GM12878 (cell line): ENCODE results near the gene LRTM1. TPM values are rescaled to one million over a fixed set of nuclear protein-coding genes. Genes with fewer than 3 reads are reported as not detected.

ENCODE experiments used
- ATAC-seq: fragments of 200-7000 bp; cut with Tn5 transposase; 3 replicates; pipeline ENCODE4 v1.9.1; 2020; ENCODE audit warnings: mild to moderate bottlenecking, moderate library complexity
- BruUV-seq: library from RNA; stranded (reverse); fragments of 400-500 nt; replicated peaks from 2 replicates; lab custom pipeline; 2021; lab: Mats Ljungman, UMichigan
- CTCF ChIA-PET: fragments of 300-600 bp; sonication (Branson Sonifier 250); formaldehyde crosslinking; extraction: SDS; loops from one replicate; lab custom pipeline; 2021; ENCODE audit warnings: inconsistent platforms; lab: Yijun Ruan, JAX
- POLR2A ChIA-PET: fragments of 350-600 bp; formaldehyde crosslinking; extraction: SDS; loops from one replicate; lab custom pipeline; 2021; ENCODE audit warnings: inconsistent platforms; lab: Charles Lee
- RAD21 ChIA-PET: fragments of 300-600 bp; sonication (Branson Sonifier 250); formaldehyde crosslinking; loops from one replicate; lab custom pipeline; 2023; ENCODE audit warnings: antibody characterized with exemption; ENCODE audit not compliant: unreplicated experiment; lab: Charles Lee
- SMC1A ChIA-PET: fragments of 300-600 bp; sonication (Branson Sonifier 250); formaldehyde crosslinking; loops from one replicate; lab custom pipeline; 2023; ENCODE audit not compliant: unreplicated experiment, uncharacterized antibody; lab: Charles Lee
- DNase-seq: peaks from one replicate; pipeline ENCODE4 v3.0.0-alpha.2; 2011; ENCODE audit warnings: low read depth, low spot score
- FAIRE-seq: peaks from 3 replicates; lab custom pipeline; 2011; peaks lifted over from hg19 to GRCh38; lab: Jason Lieb, UNC
- H2AFZ ChIP-seq: 2 replicates; pipeline ENCODE4 v1.6.0; 2011; ENCODE audit warnings: low read depth, low read length, control low read depth; ENCODE audit not compliant: control insufficient read depth
- H3K27ac ChIP-seq: 2 replicates; pipeline ENCODE4 v1.5.1; 2011; ENCODE audit warnings: control low read depth; ENCODE audit not compliant: control insufficient read depth, insufficient read depth
- H3K27me3 ChIP-seq, 2 experiments: replicated peaks in 1 of 2; 2 replicates each; pipeline versions ENCODE4 v1.6.0 to v1.6.1; 2011; ENCODE audit warnings: low read length in 1 of 2; ENCODE audit not compliant: control insufficient read depth in 2 of 2, insufficient read depth in 2 of 2
- H3K36me3 ChIP-seq, 2 experiments: 2 replicates each; pipeline ENCODE4 v1.5.1; 2011; ENCODE audit warnings: low read length in 1 of 2; ENCODE audit not compliant: control insufficient read depth in 2 of 2, insufficient read depth in 2 of 2
- H3K4me1 ChIP-seq: 2 replicates; pipeline ENCODE4 v1.6.1; 2011; ENCODE audit warnings: mild to moderate bottlenecking, low read length, moderate library complexity, mixed read lengths; ENCODE audit not compliant: control insufficient read depth, insufficient read depth
- H3K4me2 ChIP-seq: 2 replicates; pipeline ENCODE4 v1.6.0; 2011; ENCODE audit warnings: control low read depth; ENCODE audit not compliant: control insufficient read depth, insufficient read depth
- H3K4me3 ChIP-seq: fragments of 200-600 bp; sonication (generic); 2 replicates; pipeline ENCODE4 v1.5.1; 2016
- H3K79me2 ChIP-seq: 2 replicates; pipeline ENCODE4 v1.6.0; 2011; ENCODE audit warnings: low read length; ENCODE audit not compliant: control insufficient read depth, insufficient read depth
- H3K9ac ChIP-seq: 2 replicates; pipeline ENCODE4 v1.8.0; 2011; ENCODE audit warnings: low read length, control low read depth, mixed read lengths; ENCODE audit not compliant: control insufficient read depth, insufficient read depth
- H3K9me3 ChIP-seq: replicated peaks from 3 replicates; pipeline ENCODE4 v1.5.1; 2011; ENCODE audit warnings: mild to moderate bottlenecking, low read length; ENCODE audit not compliant: control insufficient read depth, insufficient read depth
- H4K20me1 ChIP-seq: 2 replicates; pipeline ENCODE4 v1.6.0; 2011; ENCODE audit not compliant: control insufficient read depth, insufficient read depth
- CHD1 ChIP-seq: IDR thresholded peaks from 2 replicates; pipeline ENCODE4 v1.6.1; 2012; ENCODE audit warnings: low read depth, low read length, improper control_type of control experiment
- EED ChIP-seq: sonication (generic); IDR thresholded peaks from 2 replicates; pipeline ENCODE4 v1.6.1; 2016; ENCODE audit warnings: antibody characterized with exemption, low read depth
- ESRRA ChIP-seq: IDR thresholded peaks from 2 replicates; pipeline ENCODE4 v1.6.1; 2012; ENCODE audit warnings: mild to moderate bottlenecking, low read length, improper control_type of control experiment
- HDAC2 ChIP-seq: fragments of 200-600 bp; sonication (generic); IDR thresholded peaks from 2 replicates; pipeline ENCODE4 v1.6.1; 2017
- MLLT1 ChIP-seq: fragments of 450-650 bp; IDR thresholded peaks from 2 replicates; pipeline ENCODE4 v1.6.1; 2016; ENCODE audit warnings: mild to moderate bottlenecking
- ZBTB40 ChIP-seq: fragments of 450-650 bp; IDR thresholded peaks from 2 replicates; pipeline ENCODE4 v1.6.1; 2016; ENCODE audit warnings: mild to moderate bottlenecking, moderate library complexity, borderline replicate concordance
- ZNF217 ChIP-seq: fragments of 450-650 bp; IDR thresholded peaks from 2 replicates; pipeline ENCODE4 v1.6.1; 2017; ENCODE audit warnings: antibody characterized with exemption, mild to moderate bottlenecking
- whole genome bisulfite sequencing: methylation state at CpG from one replicate; pipeline ENCODE4 v1.1.6; 2016; ENCODE audit warnings: low lambda C conversion rate; ENCODE audit not compliant: insufficient replicate concordance, insufficient coverage; ENCODE audit errors: missing lambda C conversion rate; 5-methylcytosine and 5-hydroxymethylcytosine counted together
- in situ Hi-C: fragments of 300-500 bp; cut with MboI; formaldehyde crosslinking; loops from 9 replicates; pipeline ENCODE4 v1.14.3; 2018; ENCODE audit warnings: mixed read lengths
- intact Hi-C: fragments of 100-400 bp; cut with micrococcal nuclease; formaldehyde crosslinking; loops from one replicate; pipeline ENCODE4 v1.14.2; 2022; ENCODE audit not compliant: unreplicated experiment
- polyA plus RNA-seq, 11 experiments: library from polyadenylated mRNA; depleted of rRNA in 4 of 11; unstranded in 6 of 11; stranded (reverse) in 5 of 11; fragments of >200 nt; fragmentation: Nextera tagmentation in 4 of 11; fragmentation: Illumina TruSeq in 1 of 11; extraction: Ambion mirVana in 4 of 11; extraction: Trizol in 1 of 11; gene quantifications; 1 replicate in 1 of 11; 2 replicates in 10 of 11; pipeline versions ENCODE4 v1.2.1 to v1.2.3, GENCODE V29; 2011 to 2016; ENCODE audit warnings: inconsistent platforms in 2 of 11, missing spikeins in 2 of 11, low read depth in 1 of 11
- total RNA-seq, 4 experiments: library from RNA; depleted of rRNA in 3 of 4; stranded (reverse); fragments of >200 nt in 3 of 4; fragmentation: Illumina TruSeq in 1 of 4; extraction: Trizol in 1 of 4; gene quantifications; 2 replicates each; pipeline versions ENCODE4 v1.2.1 to v1.2.3, GENCODE V29; 2013 to 2021
- TF ChIP-seq, protein P1 (sequence below): IDR thresholded peaks from 2 replicates; pipeline ENCODE4 v1.6.1; 2011; ENCODE audit warnings: low read depth, low read length, improper control_type of control experiment, borderline replicate concordance
- TF ChIP-seq, protein P2 (sequence below): fragments of 450-650 bp; IDR thresholded peaks from 2 replicates; pipeline ENCODE4 v1.6.1; 2018; ENCODE audit warnings: mild to moderate bottlenecking, low read depth, moderate library complexity; ENCODE audit not compliant: partially characterized antibody

The LRTM1 gene
- total and polyA plus RNA-seq, 10 of the 15 experiments (the other 5 are each of a cell fraction or from before 2014, with no cell fraction given): 0.08 TPM; not detected in 9

- TF ChIP-seq MLLT1: no peak
- TF ChIP-seq, all 136 proteins: peak for 0
Observed at GRCh38 chr3:54888873-54889272, 39.0 kb downstream of the LRTM1 start (continued).

GRCh38 chr3:54888162-54888561, 39.7 kb downstream of the LRTM1 start:
- FAIRE-seq (no peak), DNase-seq (no peak), ATAC-seq (no peak)
- Histone ChIP-seq H3K79me2 (no peaks in the 10 kb centered on the region), H4K20me1 (no peaks in the 10 kb centered on the region), H3K27ac (no peak overlapping the region), H3K4me1 (no peaks in the 10 kb centered on the region), H3K9ac (no peak overlapping the region), H3K9me3 (no peaks in the 10 kb centered on the region), H3K27me3 (no peaks in the 10 kb centered on the region; a peak in 2 of 4 replicates), H2AFZ (no peak overlapping the region), H3K4me3 (no peak overlapping the region), H3K4me2 (no peak overlapping the region), H3K36me3 (no peaks in the 10 kb centered on the region)
- POLR2A ChIA-PET: no interaction called here
- RAD21 ChIA-PET: no interaction called here
- 17% methylated on average over 9 of the region's 9 CpGs for WGBS
- intact Hi-C loops: no loop called here
- CTCF ChIA-PET: interaction anchor here (0.6 kb wide), 1 partner anchor 90 kb away, joined by 3 read pairs; no protein-coding TSS in a partner anchor
- TF ChIP-seq CHD1 (no peak), ESRRA (no peak), ZNF217 (no peak), HDAC2 (no peak), ZBTB40 (no peak), EED (no peak)
- TF ChIP-seq, protein P1, sequence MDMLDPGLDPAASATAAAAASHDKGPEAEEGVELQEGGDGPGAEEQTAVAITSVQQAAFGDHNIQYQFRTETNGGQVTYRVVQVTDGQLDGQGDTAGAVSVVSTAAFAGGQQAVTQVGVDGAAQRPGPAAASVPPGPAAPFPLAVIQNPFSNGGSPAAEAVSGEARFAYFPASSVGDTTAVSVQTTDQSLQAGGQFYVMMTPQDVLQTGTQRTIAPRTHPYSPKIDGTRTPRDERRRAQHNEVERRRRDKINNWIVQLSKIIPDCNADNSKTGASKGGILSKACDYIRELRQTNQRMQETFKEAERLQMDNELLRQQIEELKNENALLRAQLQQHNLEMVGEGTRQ: no peak
- TF ChIP-seq, protein P2, sequence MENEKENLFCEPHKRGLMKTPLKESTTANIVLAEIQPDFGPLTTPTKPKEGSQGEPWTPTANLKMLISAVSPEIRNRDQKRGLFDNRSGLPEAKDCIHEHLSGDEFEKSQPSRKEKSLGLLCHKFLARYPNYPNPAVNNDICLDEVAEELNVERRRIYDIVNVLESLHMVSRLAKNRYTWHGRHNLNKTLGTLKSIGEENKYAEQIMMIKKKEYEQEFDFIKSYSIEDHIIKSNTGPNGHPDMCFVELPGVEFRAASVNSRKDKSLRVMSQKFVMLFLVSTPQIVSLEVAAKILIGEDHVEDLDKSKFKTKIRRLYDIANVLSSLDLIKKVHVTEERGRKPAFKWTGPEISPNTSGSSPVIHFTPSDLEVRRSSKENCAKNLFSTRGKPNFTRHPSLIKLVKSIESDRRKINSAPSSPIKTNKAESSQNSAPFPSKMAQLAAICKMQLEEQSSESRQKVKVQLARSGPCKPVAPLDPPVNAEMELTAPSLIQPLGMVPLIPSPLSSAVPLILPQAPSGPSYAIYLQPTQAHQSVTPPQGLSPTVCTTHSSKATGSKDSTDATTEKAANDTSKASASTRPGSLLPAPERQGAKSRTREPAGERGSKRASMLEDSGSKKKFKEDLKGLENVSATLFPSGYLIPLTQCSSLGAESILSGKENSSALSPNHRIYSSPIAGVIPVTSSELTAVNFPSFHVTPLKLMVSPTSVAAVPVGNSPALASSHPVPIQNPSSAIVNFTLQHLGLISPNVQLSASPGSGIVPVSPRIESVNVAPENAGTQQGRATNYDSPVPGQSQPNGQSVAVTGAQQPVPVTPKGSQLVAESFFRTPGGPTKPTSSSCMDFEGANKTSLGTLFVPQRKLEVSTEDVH: no peak
- BruUV-seq: no TSS peak
- in situ Hi-C loops: no loop called here
- SMC1A ChIA-PET: no interaction called here
